HCT116 (cell line): Measurements from ENCODE around the gene KDSR. TPM values are rescaled to one million over a fixed set of nuclear protein-coding genes. Genes with fewer than 3 reads are reported as not detected.

Experiments used
- ATAC-seq: fragments of 200-7000 bp; cut with Tn5 transposase; 2 replicates; pipeline ENCODE4 v1.9.1; 2020; ENCODE audit warnings: mild to moderate bottlenecking, moderate library complexity
- BruUV-seq: library from RNA; stranded (reverse); fragments of 400-500 nt; replicated peaks from 2 replicates; lab custom pipeline; 2021; lab: Mats Ljungman, UMichigan
- CTCF ChIA-PET: fragments of 300-600 bp; sonication (Branson Sonifier 250); formaldehyde crosslinking; loops from one replicate; lab custom pipeline; 2021; ENCODE audit warnings: antibody characterized with exemption; lab: Charles Lee
- POLR2A ChIA-PET: fragments of 300-600, 350-600 bp; sonication (Branson Sonifier 250); formaldehyde crosslinking; loops from one replicate; lab custom pipeline; 2021; ENCODE audit warnings: antibody characterized with exemption; lab: Charles Lee
- RAD21 ChIA-PET, 2 experiments: fragments of 300-600 bp; sonication (Branson Sonifier 250); formaldehyde crosslinking; loops; one replicate each; lab custom pipeline; 2023; ENCODE audit warnings: low total read pairs in 2 of 2; ENCODE audit not compliant: uncharacterized antibody in 2 of 2, unreplicated experiment in 2 of 2, low non-redundant PET in 1 of 2; lab: Charles Lee
- DNase-seq: peaks from one replicate; pipeline ENCODE4 v3.0.0-alpha.2; 2010; ENCODE audit warnings: low read depth, low spot score
- H2AFZ ChIP-seq: fragments of 200-600 bp; shearing (Covaris generic), sonication (generic); 2 replicates; pipeline ENCODE4 v1.6.1; 2017; ENCODE audit warnings: low read depth, mixed run types, mixed read lengths, antibody characterized with exemption, low read length; ENCODE audit not compliant: poor library complexity, severe bottlenecking
- H3K27ac ChIP-seq: 2 replicates; pipeline ENCODE4 v1.5.1; 2012; ENCODE audit warnings: low read depth, low read length
- H3K27me3 ChIP-seq: fragments of 200-600 bp; sonication (generic); 2 replicates; pipeline ENCODE4 v1.6.1; 2016; ENCODE audit warnings: mixed run types, low read length, mixed read lengths; ENCODE audit not compliant: insufficient read depth
- H3K36me3 ChIP-seq, 2 experiments: fragments of 200-500 bp in 1 of 2; fragments of 200-600 bp in 1 of 2; sonication (Bioruptor generic) in 1 of 2; sonication (generic) in 1 of 2; 2 replicates each; pipeline versions ENCODE4 v1.5.1 to v1.6.1; 2014 to 2016; ENCODE audit warnings: low read length in 2 of 2, inconsistent platforms in 1 of 2, mixed read lengths in 1 of 2, mixed run types in 1 of 2; ENCODE audit not compliant: insufficient read depth in 2 of 2, control insufficient read depth in 1 of 2
- H3K4me1 ChIP-seq, 2 experiments: fragments of 200-600 bp in 1 of 2; sonication (generic) in 1 of 2; 2 replicates each; pipeline versions ENCODE4 v1.5.1 to v1.6.1; 2012 to 2017; ENCODE audit warnings: low read length in 2 of 2, inconsistent platforms in 1 of 2, mild to moderate bottlenecking in 1 of 2, mixed read lengths in 1 of 2, mixed run types in 1 of 2, moderate library complexity in 1 of 2; ENCODE audit not compliant: insufficient read depth in 2 of 2, control insufficient read depth in 1 of 2
- H3K4me2 ChIP-seq: fragments of 200-600 bp; sonication (generic); 2 replicates; pipeline ENCODE4 v1.6.1; 2017; ENCODE audit warnings: mixed run types, low read length, mixed read lengths
- H3K4me3 ChIP-seq, 2 experiments: fragments of 200-600 bp in 1 of 2; sonication (generic) in 1 of 2; replicated peaks in 1 of 2; 2 replicates each; pipeline ENCODE4 v1.5.1; 2011 to 2016; ENCODE audit warnings: low read length in 2 of 2, control low read depth in 1 of 2, low read depth in 1 of 2, mild to moderate bottlenecking in 1 of 2, mixed read lengths in 1 of 2, mixed run types in 1 of 2
- H3K79me2 ChIP-seq: fragments of 200-600 bp; sonication (generic); 2 replicates; pipeline ENCODE4 v1.6.1; 2017; ENCODE audit warnings: mild to moderate bottlenecking, mixed run types, low read length, moderate library complexity, mixed read lengths; ENCODE audit not compliant: insufficient read depth
- H3K9ac ChIP-seq: fragments of 200-600 bp; sonication (generic); 2 replicates; pipeline ENCODE4 v1.6.1; 2016; ENCODE audit warnings: low read length, mixed read lengths
- H3K9me2 ChIP-seq: fragments of 200-600 bp; sonication (generic), shearing (Covaris generic); 2 replicates; pipeline ENCODE4 v1.6.1; 2017; ENCODE audit warnings: mixed run types, mild to moderate bottlenecking, moderate library complexity; ENCODE audit not compliant: insufficient read depth
- H3K9me3 ChIP-seq, 2 experiments: fragments of 200-500 bp in 1 of 2; fragments of 200-600 bp in 1 of 2; sonication (Bioruptor generic) in 1 of 2; sonication (generic) in 1 of 2; 2 replicates each; pipeline ENCODE4 v1.6.1; 2014 to 2017; ENCODE audit warnings: low read length in 2 of 2, mixed read lengths in 2 of 2, inconsistent platforms in 1 of 2, low read depth in 1 of 2, mild to moderate bottlenecking in 1 of 2, mixed run types in 1 of 2, moderate library complexity in 1 of 2; ENCODE audit not compliant: control insufficient read depth in 1 of 2, insufficient read depth in 1 of 2
- H4K20me1 ChIP-seq: fragments of 200-600 bp; sonication (generic), shearing (Covaris generic); 2 replicates; pipeline ENCODE4 v1.6.1; 2017; ENCODE audit warnings: mixed run types, mild to moderate bottlenecking, moderate library complexity; ENCODE audit not compliant: insufficient read depth
- ATF3 ChIP-seq: IDR thresholded peaks from 2 replicates; pipeline ENCODE4 v1.6.1; 2012
- CEBPB ChIP-seq: IDR thresholded peaks from 2 replicates; pipeline ENCODE4 v1.6.1; 2012; ENCODE audit warnings: low read depth
- CTCF ChIP-seq, 3 experiments: fragments of 200-600 bp in 1 of 3; sonication (generic) in 1 of 3; IDR thresholded peaks in 2 of 3; conservative IDR thresholded peaks in 1 of 3; 2 replicates each; pipeline ENCODE4 v1.5.1; 2012 to 2017; ENCODE audit warnings: low read depth in 2 of 3, low read length in 2 of 3, antibody characterized with exemption in 1 of 3, borderline replicate concordance in 1 of 3, control low read depth in 1 of 3, mild to moderate bottlenecking in 1 of 3, mixed read lengths in 1 of 3, mixed run types in 1 of 3, moderate library complexity in 1 of 3; ENCODE audit not compliant: insufficient read depth in 1 of 3
- EGR1 ChIP-seq: IDR thresholded peaks from 2 replicates; pipeline ENCODE4 v1.6.1; 2012; ENCODE audit warnings: low read depth
- ELF1 ChIP-seq: IDR thresholded peaks from 2 replicates; pipeline ENCODE4 v1.6.1; 2012; ENCODE audit warnings: low read depth, borderline replicate concordance
- FOSL1 ChIP-seq: IDR thresholded peaks from 2 replicates; pipeline ENCODE4 v1.6.1; 2012; ENCODE audit warnings: low read depth
- POLR2AphosphoS5 ChIP-seq: IDR thresholded peaks from 2 replicates; pipeline ENCODE4 v1.6.1; 2011; ENCODE audit warnings: mild to moderate bottlenecking, low read depth, low read length, moderate library complexity
- RAD21 ChIP-seq: IDR thresholded peaks from 2 replicates; pipeline ENCODE4 v1.6.1; 2012; ENCODE audit warnings: low read depth, mild to moderate bottlenecking
- SIN3A ChIP-seq: IDR thresholded peaks from 2 replicates; pipeline ENCODE4 v1.6.1; 2012; ENCODE audit warnings: low read depth
- SP1 ChIP-seq: IDR thresholded peaks from 2 replicates; pipeline ENCODE4 v1.6.1; 2012; ENCODE audit warnings: low read depth
- YY1 ChIP-seq: IDR thresholded peaks from 2 replicates; pipeline ENCODE4 v1.6.1; 2011; ENCODE audit warnings: low read length, low read depth, moderate library complexity, mild to moderate bottlenecking; ENCODE audit not compliant: insufficient replicate concordance; ENCODE audit errors: extremely low read depth
- ZFX ChIP-seq: fragments of 450-650 bp; IDR thresholded peaks from 2 replicates; pipeline ENCODE4 v1.6.1; 2017
- ZNF274 ChIP-seq: fragments of 200-500 bp; sonication (Bioruptor generic); IDR thresholded peaks from 2 replicates; pipeline ENCODE4 v1.6.1; 2014; ENCODE audit warnings: mild to moderate bottlenecking, low read depth, low read length, inconsistent platforms
- intact Hi-C: fragments of 100-400 bp; cut with micrococcal nuclease; formaldehyde crosslinking; loops from 2 replicates; pipeline ENCODE4 v1.10.0; 2022
- total RNA-seq: library from RNA; stranded (reverse); gene quantifications from one replicate; pipeline ENCODE4 v1.2.1, GENCODE V29; 2021; ENCODE audit not compliant: unreplicated experiment
- TF ChIP-seq, protein P1 (sequence below): IDR thresholded peaks from 2 replicates; pipeline ENCODE4 v1.6.1; 2012; ENCODE audit warnings: low read depth

Gene KDSR
- total RNA-seq, 1 experiment from 2014 or later = 68.6 TPM

DNA sequence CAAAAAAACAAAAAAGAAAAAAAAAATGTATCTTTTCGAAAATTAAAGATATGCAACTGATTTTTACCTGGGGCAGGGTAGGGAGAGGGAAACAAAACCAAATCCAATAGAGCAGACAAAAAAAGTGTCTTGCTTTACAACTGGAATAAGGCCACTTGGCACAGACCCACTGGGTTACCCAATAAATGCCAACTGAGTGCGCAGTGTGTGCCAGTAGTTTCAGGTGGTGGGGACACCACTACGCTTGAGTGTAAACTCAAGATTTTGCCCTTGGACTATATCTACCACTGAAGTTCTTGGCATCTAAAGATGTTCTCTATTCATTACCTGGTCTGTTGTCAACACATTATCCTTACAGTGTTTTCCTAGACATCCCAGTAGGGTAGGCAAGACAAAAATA lies 39.0 kb upstream of the KDSR start:
- DNase-seq (no peak), ATAC-seq (no peak)
- Histone ChIP-seq H3K36me3 (peaks cover 20 to 26% of the 10 kb centered on the region in 2 experiments), H3K9ac (no peak overlapping the region), H3K27ac (no peak overlapping the region), H3K9me2 (no peaks in the 10 kb centered on the region), H3K4me3 (no peak overlapping the region), H3K4me2 (no peak overlapping the region), H3K79me2 (peaks cover 25% of the 10 kb centered on the region), H3K4me1 (peaks cover 0 to 3% of the 10 kb centered on the region in 2 experiments; a peak in 1 of 4 replicates), H4K20me1 (no peaks in the 10 kb centered on the region), H3K9me3 (no peaks in the 10 kb centered on the region), H2AFZ (no peak overlapping the region), H3K27me3 (no peaks in the 10 kb centered on the region)
- intact Hi-C loops = no loop called here
- POLR2A ChIA-PET = no interaction called here
- BruUV-seq = no TSS peak
- RAD21 ChIA-PET = no interaction called here
- CTCF ChIA-PET = no interaction called here
- TF ChIP-seq SIN3A (no peak), RAD21 (no peak)
- TF ChIP-seq, protein P1, sequence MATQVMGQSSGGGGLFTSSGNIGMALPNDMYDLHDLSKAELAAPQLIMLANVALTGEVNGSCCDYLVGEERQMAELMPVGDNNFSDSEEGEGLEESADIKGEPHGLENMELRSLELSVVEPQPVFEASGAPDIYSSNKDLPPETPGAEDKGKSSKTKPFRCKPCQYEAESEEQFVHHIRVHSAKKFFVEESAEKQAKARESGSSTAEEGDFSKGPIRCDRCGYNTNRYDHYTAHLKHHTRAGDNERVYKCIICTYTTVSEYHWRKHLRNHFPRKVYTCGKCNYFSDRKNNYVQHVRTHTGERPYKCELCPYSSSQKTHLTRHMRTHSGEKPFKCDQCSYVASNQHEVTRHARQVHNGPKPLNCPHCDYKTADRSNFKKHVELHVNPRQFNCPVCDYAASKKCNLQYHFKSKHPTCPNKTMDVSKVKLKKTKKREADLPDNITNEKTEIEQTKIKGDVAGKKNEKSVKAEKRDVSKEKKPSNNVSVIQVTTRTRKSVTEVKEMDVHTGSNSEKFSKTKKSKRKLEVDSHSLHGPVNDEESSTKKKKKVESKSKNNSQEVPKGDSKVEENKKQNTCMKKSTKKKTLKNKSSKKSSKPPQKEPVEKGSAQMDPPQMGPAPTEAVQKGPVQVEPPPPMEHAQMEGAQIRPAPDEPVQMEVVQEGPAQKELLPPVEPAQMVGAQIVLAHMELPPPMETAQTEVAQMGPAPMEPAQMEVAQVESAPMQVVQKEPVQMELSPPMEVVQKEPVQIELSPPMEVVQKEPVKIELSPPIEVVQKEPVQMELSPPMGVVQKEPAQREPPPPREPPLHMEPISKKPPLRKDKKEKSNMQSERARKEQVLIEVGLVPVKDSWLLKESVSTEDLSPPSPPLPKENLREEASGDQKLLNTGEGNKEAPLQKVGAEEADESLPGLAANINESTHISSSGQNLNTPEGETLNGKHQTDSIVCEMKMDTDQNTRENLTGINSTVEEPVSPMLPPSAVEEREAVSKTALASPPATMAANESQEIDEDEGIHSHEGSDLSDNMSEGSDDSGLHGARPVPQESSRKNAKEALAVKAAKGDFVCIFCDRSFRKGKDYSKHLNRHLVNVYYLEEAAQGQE = no peak

- Histone ChIP-seq H3K4me1 (no peaks in the 10 kb centered on the region), H3K27me3 (no peaks in the 10 kb centered on the region), H3K79me2 (peaks cover 12% of the 10 kb centered on the region; the same call in 1 of the 2 replicates), H4K20me1 (no peaks in the 10 kb centered on the region), H2AFZ (no peak overlapping the region), H3K4me2 (no peak overlapping the region), H3K27ac (no peak overlapping the region), H3K4me3 (no peak overlapping the region), H3K36me3 (peaks cover 28 to 29% of the 10 kb centered on the region in 2 experiments), H3K9me3 (no peaks in the 10 kb centered on the region), H3K9ac (no peak overlapping the region), H3K9me2 (no peaks in the 10 kb centered on the region)
- ChIA-PET RAD21 (no interaction called here), CTCF (no interaction called here), POLR2A (no interaction called here)
- TF ChIP-seq ZNF274 (no peak), ZFX (no peak), RAD21 (no peak), CTCF (IDR thresholded peaks at IDR 0.05 in 2 of 3, conservative IDR thresholded peaks at IDR 0.05 in 1 of 3; ENCODE audit: borderline replicate concordance in 1 of 3, insufficient read depth in 1 of 3, low read depth in 2 of 3, low read length in 2 of 3) (no peak), ATF3 (no peak), CEBPB (no peak), YY1 (no peak), FOSL1 (no peak), EGR1 (no peak), SP1 (no peak), POLR2AphosphoS5 (no peak), ELF1 (no peak)
- BruUV-seq = no TSS peak
- DNase-seq (no peak), ATAC-seq (no peak)
- intact Hi-C loops = no loop called here
Observed at GRCh38 chr18:63402246-63403162, 35.5 kb upstream of the KDSR start.
